Astrocyte of the cerebellum (primary cell): ENCODE measurements around the gene CORO7.

Experiments
- DNase-seq: peaks from one replicate; pipeline ENCODE4 v3.0.0-alpha.2; 2011; ENCODE audit warnings: low read depth
- H3K4me3 ChIP-seq: 2 replicates; pipeline ENCODE4 v1.5.1; 2011; ENCODE audit warnings: mild to moderate bottlenecking, low read depth, low read length, moderate library complexity
- in situ Hi-C: cut with HindIII; loops from 2 replicates; pipeline ENCODE4 v1.10.0; 2017; ENCODE audit warnings: low sequenced_read_pairs
- TF ChIP-seq, protein P1 (sequence below): IDR thresholded peaks from 2 replicates; pipeline ENCODE4 v1.5.1; 2012; ENCODE audit warnings: low read length, low read depth, moderate library complexity, mild to moderate bottlenecking; ENCODE audit errors: missing control alignments

The CORO7 gene

GRCh38 chr16:4340443-4340842 is 76.0 kb downstream of the CORO7 start:
- TF ChIP-seq, protein P1, sequence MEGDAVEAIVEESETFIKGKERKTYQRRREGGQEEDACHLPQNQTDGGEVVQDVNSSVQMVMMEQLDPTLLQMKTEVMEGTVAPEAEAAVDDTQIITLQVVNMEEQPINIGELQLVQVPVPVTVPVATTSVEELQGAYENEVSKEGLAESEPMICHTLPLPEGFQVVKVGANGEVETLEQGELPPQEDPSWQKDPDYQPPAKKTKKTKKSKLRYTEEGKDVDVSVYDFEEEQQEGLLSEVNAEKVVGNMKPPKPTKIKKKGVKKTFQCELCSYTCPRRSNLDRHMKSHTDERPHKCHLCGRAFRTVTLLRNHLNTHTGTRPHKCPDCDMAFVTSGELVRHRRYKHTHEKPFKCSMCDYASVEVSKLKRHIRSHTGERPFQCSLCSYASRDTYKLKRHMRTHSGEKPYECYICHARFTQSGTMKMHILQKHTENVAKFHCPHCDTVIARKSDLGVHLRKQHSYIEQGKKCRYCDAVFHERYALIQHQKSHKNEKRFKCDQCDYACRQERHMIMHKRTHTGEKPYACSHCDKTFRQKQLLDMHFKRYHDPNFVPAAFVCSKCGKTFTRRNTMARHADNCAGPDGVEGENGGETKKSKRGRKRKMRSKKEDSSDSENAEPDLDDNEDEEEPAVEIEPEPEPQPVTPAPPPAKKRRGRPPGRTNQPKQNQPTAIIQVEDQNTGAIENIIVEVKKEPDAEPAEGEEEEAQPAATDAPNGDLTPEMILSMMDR = no peak
- DNase-seq = no peak
- no peak overlapping the region for H3K4me3 ChIP-seq
- in situ Hi-C loops = no loop called here

DNA sequence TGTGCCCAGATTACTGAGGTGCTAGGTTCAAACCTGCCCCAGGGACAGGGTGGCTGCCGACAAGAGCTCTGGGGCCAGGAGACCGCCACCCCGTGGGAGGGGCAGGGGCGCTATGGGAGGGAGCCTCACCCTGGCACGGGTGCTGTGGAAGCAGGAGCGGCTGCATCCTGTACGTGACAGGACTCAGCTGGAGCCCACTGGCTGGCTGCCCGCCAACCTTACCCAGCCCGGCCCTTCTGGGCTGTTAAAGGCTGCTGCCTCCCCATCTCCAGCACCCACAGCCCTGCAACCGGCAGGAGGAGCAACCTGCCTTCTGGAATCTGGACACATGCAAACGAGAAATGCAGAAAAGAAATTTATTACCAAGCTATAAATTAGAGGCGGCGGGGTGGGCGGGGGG is 76.5 kb downstream of the CORO7 start:
- TF ChIP-seq, protein P1 = no peak
- no peak overlapping the region for H3K4me3 ChIP-seq
- in situ Hi-C loops = no loop called here
- no peak for DNase-seq

DNA sequence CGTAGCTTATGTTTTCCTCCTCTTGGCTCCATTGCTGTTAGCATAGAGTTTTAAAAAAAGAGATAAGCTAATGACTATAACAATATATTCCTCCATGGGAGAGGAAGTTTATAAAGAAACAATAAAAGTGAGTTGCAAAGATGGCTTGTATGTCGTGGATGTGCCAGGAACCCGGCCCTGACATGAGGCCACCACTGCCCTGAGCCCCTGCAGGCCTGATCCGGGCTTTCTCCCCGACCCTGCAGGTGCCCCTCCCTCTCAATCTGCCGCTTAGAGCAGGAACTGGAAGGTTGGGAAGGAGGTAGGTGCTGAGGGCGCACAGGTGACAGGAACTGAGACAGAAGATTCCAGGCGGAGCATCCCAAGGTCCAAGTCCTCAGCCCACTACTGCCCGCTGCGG is 76.9 kb downstream of the CORO7 start:
- no peak for DNase-seq
- TF ChIP-seq, protein P1 = no peak

DNA sequence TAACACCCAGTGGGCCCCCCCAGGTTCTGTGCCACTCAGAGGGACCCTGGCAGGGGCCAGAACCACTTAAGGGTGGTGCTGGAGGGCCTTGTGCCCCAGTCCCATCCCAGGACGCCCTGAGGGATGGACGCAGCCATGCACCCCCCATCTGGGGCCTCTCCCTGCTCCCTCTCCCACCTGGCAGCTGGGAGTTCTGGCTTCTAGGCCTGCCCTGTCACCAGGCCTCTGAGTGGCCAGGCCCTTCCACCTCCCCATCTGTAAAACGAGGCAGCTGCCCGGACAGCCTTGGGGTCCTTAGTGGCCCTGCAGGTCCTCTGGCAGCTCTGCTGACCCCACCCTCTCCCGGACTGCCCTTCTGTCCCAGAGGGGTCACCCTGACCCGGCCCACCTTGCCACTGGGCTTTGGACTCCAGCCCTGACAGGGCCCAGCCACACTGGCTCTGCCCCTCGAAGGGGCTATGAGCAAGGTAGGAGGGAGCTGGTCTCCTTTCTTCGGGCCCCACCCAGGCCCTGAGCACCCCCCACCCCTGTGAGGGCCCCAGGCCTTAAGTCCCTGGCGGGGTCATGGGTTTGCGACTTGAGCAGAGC is 77.6 kb downstream of the CORO7 start:
- TF ChIP-seq, protein P1 = no peak
- H3K4me3 ChIP-seq = no peak overlapping the region
- DNase-seq = no peak
- in situ Hi-C loops = no loop called here

More for the DNA sequence above, 76.9 kb downstream of the CORO7 start:
- no peak overlapping the region for H3K4me3 ChIP-seq
- in situ Hi-C loops = no loop called here

- no peak for DNase-seq
- in situ Hi-C loops = no loop called here
- no peak overlapping the region for H3K4me3 ChIP-seq
- TF ChIP-seq, protein P1 = no peak
Measured at GRCh38 chr16:4338125-4338582, 78.2 kb downstream of the CORO7 start.

DNA sequence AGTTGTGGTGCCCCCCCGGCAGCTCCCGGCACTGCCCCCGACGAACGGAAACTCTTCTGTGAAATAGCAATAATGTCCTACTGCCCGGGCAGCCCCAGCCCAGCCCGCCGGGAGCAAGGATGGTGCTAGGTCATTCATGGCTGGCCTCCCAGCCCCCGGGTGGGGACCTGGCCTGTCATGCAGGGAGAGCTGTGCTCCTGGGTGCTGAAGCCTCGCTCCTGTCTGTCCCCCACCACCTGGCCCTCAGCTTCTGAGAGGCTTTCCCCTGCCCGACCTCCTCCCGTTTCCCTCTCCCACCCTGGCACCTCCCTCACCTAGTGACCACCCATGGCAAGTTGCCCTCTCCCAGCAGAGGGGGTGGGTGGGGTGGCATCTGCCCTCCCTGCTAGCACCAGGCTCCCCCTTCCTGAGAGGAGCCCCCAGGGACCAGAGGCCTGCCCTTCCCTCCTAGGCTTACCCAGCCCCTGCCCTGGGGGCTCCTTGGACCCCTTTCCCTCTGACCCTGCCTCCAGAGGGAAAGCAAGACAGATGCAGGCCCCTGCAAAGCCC is 78.8 kb downstream of the CORO7 start:
- in situ Hi-C loops = no loop called here
- no peak for DNase-seq
- TF ChIP-seq, protein P1 = no peak

More for the DNA sequence above, 78.8 kb downstream of the CORO7 start:
- no peak overlapping the region for H3K4me3 ChIP-seq
